ENCODE results near the gene ACTA2. TPM values are rescaled to one million over a fixed set of nuclear protein-coding genes. Genes with fewer than 3 reads are reported as not detected.
A peak's percentile ranks its signal among the peaks of the same experiment; 100 is the strongest.

ACTA2 gene
- 0.61 and 1.3 TPM in 2 replicates for total RNA-seq (2014; rRNA removed; shearing (Covaris generic); ENCODE audit: low replicate concordance)

GRCh38 chr10:88952647-88953111, at the start of gene ACTA2:
TSS of gene ACTA2 (minus strand) at chr10:88952773. CDS start at chr10:88948930, 3,843 bp downstream.
- no peak for DNase-seq
- no peak within 1 kb of the TSS for H3K9ac ChIP-seq (ENCODE audit: low read length)

DNA sequence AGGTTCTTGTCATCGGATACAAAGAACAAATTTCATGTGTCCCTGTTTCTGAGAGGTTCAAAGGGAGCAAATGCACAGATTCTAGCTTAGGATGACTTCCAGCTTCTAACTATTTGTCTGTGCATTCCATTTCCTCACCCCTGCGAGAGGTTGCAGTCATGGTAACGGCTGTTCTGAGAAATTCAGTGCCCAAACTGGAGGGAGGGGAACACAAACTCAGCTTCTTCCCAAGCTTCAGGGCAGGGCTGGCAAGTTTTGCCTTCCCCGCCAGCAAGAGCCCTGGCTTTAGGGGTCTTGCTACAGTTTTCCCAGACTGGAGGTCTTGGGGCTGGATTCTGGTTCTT, 49.1 kb upstream of the ACTA2 start:
- Histone ChIP-seq H2AFZ (ENCODE audit: low read length) (no peak overlapping the region), H3K36me3 (ENCODE audit: insufficient read depth, low read length) (peaks cover 10% of the 10 kb centered on the region), H3K4me2 (ENCODE audit: low read depth, low read length, poor library complexity, severe bottlenecking) (peak overlapping the region; percentile 62), H3K27ac (ENCODE audit: low read length) (peak overlapping the region; percentile 82), H3K4me1 (ENCODE audit: low read length) (peaks cover 72% of the 10 kb centered on the region), H3K9me3 (ENCODE audit: low read length) (no peaks in the 10 kb centered on the region), H3K79me2 (ENCODE audit: low read length) (peaks cover 79% of the 10 kb centered on the region), H3K27me3 (ENCODE audit: low read length) (no peaks in the 10 kb centered on the region), H4K20me1 (ENCODE audit: insufficient read depth, low read depth, low read length) (no peaks in the 10 kb centered on the region), H3K4me3 (ENCODE audit: low read length) (no peak overlapping the region), H3K9ac (ENCODE audit: low read length) (peak overlapping the region; percentile 49; the same call in 1 of the 2 replicates), H3K9me2 (replicated peaks; ENCODE audit: insufficient read depth, low read length) (no peaks in the 10 kb centered on the region)
- peak; percentile 42 for DNase-seq

More at GRCh38 chr10:88952647-88953111, at the start of gene ACTA2:
- Histone ChIP-seq H3K27me3 (ENCODE audit: low read length) (no peaks in the 10 kb centered on the region), H3K79me2 (ENCODE audit: low read length) (no peaks in the 10 kb centered on the region), H4K20me1 (ENCODE audit: insufficient read depth, low read depth, low read length) (no peaks in the 10 kb centered on the region), H3K9me2 (replicated peaks; ENCODE audit: insufficient read depth, low read length) (no peaks in the 10 kb centered on the region), H3K4me3 (ENCODE audit: low read length) (no peak within 1 kb of the TSS), H3K27ac (ENCODE audit: low read length) (no peak within 1 kb of the TSS), H2AFZ (ENCODE audit: low read length) (no peak within 1 kb of the TSS), H3K36me3 (ENCODE audit: insufficient read depth, low read length) (no peaks in the 10 kb centered on the region), H3K4me1 (ENCODE audit: low read length) (no peaks in the 10 kb centered on the region), H3K9me3 (ENCODE audit: low read length) (no peaks in the 10 kb centered on the region), H3K4me2 (ENCODE audit: low read depth, low read length, poor library complexity, severe bottlenecking) (no peak within 1 kb of the TSS)

DNA sequence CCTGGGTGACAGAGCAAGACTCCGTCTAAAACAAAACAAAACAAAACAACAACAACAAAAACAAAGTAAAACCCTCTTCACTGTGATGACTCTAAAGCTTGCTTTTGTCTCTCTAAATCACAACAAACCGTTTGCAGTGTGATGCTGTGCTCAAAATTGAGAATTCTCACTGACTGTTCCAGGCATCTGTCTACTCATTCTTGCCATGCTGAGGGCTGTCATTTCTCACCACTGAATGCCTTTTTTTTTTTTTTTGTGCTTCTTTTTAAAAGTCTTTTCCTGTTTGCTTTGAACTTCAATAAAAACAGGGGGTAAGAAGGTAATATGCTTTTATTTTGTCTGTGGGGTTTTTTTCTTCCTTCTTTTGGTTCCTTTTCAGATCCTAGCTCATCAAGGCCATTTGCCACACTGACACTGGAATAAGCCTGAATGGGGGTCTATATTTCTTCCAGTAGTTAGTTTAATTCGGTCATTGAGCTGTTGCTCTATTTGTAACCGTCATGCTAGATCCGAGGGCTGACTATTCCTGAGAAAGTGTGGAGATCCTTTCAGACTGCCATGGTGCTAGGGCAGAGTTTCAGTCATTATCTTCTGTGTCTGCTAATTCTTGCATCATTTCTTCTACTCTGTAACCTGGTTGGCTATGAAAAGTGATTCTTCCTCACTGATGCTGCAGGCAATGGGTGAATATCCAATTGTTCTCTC, 48.6 kb upstream of the ACTA2 start:
- Histone ChIP-seq H3K36me3 (ENCODE audit: insufficient read depth, low read length) (peaks cover 10% of the 10 kb centered on the region), H4K20me1 (ENCODE audit: insufficient read depth, low read depth, low read length) (no peaks in the 10 kb centered on the region), H3K79me2 (ENCODE audit: low read length) (peaks cover 79% of the 10 kb centered on the region), H3K9me2 (replicated peaks; ENCODE audit: insufficient read depth, low read length) (no peaks in the 10 kb centered on the region), H3K4me2 (ENCODE audit: low read depth, low read length, poor library complexity, severe bottlenecking) (peak overlapping the region; percentile 62), H3K9me3 (ENCODE audit: low read length) (no peaks in the 10 kb centered on the region), H3K9ac (ENCODE audit: low read length) (peak overlapping the region; percentile 49), H3K4me3 (ENCODE audit: low read length) (no peak overlapping the region), H3K27ac (ENCODE audit: low read length) (peak overlapping the region; percentile 82), H3K4me1 (ENCODE audit: low read length) (peaks cover 77% of the 10 kb centered on the region), H3K27me3 (ENCODE audit: low read length) (no peaks in the 10 kb centered on the region), H2AFZ (ENCODE audit: low read length) (no peak overlapping the region)
- no peak for DNase-seq

DNA sequence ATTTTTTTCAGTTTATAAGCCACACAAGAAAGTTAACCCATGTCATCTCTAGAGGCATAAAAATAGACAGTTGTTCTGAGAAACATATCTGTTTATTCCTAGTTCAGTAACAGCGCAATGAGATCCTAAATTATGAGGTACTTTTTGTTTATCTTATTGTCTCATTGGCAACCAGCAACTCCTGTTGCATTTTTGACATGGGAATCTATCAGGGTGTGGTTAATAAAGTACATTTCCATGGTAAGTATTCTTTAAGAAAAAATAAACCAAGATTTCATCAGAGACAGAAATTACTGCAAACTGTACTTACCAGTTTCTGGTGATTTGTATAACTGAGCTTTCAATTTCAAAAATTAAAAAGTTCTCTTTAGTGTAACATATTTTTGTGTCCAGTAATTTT, 47.1 kb upstream of the ACTA2 start:
- peak overlapping the region; percentile 46 for H3K4me3 ChIP-seq (ENCODE audit: low read length)
- H3K36me3 ChIP-seq (ENCODE audit: insufficient read depth, low read length), result peaks cover 8% of the 10 kb centered on the region
- no peaks in the 10 kb centered on the region for H3K9me3 ChIP-seq (ENCODE audit: low read length)
- peak overlapping the region; percentile 82 for H3K27ac ChIP-seq (ENCODE audit: low read length)
- peak; percentile 52 for DNase-seq
- no peaks in the 10 kb centered on the region for H3K27me3 ChIP-seq (ENCODE audit: low read length)
- H4K20me1 ChIP-seq (ENCODE audit: insufficient read depth, low read depth, low read length), result no peaks in the 10 kb centered on the region
- H3K9me2 ChIP-seq (replicated peaks; ENCODE audit: insufficient read depth, low read length), result no peaks in the 10 kb centered on the region
- H2AFZ ChIP-seq (ENCODE audit: low read length), result no peak overlapping the region
- peaks cover 89% of the 10 kb centered on the region for H3K79me2 ChIP-seq (ENCODE audit: low read length)
- peak overlapping the region; percentile 62 for H3K4me2 ChIP-seq (ENCODE audit: low read depth, low read length, poor library complexity, severe bottlenecking)
- H3K9ac ChIP-seq (ENCODE audit: low read length), result peak overlapping the region; percentile 49
- H3K4me1 ChIP-seq (ENCODE audit: low read length), result peaks cover 92% of the 10 kb centered on the region

DNA sequence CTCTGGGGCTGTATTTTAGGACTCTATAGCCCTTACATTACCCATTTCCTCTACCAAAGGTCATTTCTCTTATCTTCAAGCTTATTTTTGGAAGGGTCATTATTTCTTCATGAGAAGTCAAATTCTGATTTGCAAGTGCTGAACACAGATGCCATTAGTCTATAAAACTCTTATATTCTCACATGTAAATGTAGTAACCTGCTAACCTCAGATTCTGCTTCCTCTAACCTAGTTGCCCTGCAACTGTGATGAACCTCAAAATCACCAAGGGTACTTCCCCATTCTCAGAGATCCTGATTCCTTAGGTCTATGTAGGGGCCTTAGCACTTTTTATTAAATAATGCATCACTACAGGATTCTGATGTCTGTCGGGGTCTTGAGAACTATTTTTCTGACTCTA, 44.4 kb upstream of the ACTA2 start:
- Histone ChIP-seq H3K4me3 (ENCODE audit: low read length) (0 out of 2 replicates have a peak overlapping the region, but pooled peaks have one; percentile 23), H3K9ac (ENCODE audit: low read length) (peak overlapping the region; percentile 26; the same call in 1 of the 2 replicates), H3K79me2 (ENCODE audit: low read length) (peaks cover 91% of the 10 kb centered on the region), H3K9me2 (replicated peaks; ENCODE audit: insufficient read depth, low read length) (no peaks in the 10 kb centered on the region), H3K4me1 (ENCODE audit: low read length) (peaks cover 94% of the 10 kb centered on the region), H4K20me1 (ENCODE audit: insufficient read depth, low read depth, low read length) (no peaks in the 10 kb centered on the region), H3K36me3 (ENCODE audit: insufficient read depth, low read length) (no peaks in the 10 kb centered on the region), H3K27ac (ENCODE audit: low read length) (peak overlapping the region; percentile 99), H3K4me2 (ENCODE audit: low read depth, low read length, poor library complexity, severe bottlenecking) (peak overlapping the region; percentile 85), H2AFZ (ENCODE audit: low read length) (no peak overlapping the region), H3K9me3 (ENCODE audit: low read length) (no peaks in the 10 kb centered on the region), H3K27me3 (ENCODE audit: low read length) (no peaks in the 10 kb centered on the region)
- peak; percentile 86 for DNase-seq

- Histone ChIP-seq H4K20me1 (ENCODE audit: insufficient read depth, low read depth, low read length) (no peaks in the 10 kb centered on the region), H3K4me3 (ENCODE audit: low read length) (peak overlapping the region; percentile 40; the same call in 1 of the 2 replicates), H2AFZ (ENCODE audit: low read length) (no peak overlapping the region), H3K4me2 (ENCODE audit: low read depth, low read length, poor library complexity, severe bottlenecking) (peak overlapping the region; percentile 85), H3K9ac (ENCODE audit: low read length) (peak overlapping the region; percentile 46), H3K27ac (ENCODE audit: low read length) (peak overlapping the region; percentile 99), H3K36me3 (ENCODE audit: insufficient read depth, low read length) (no peaks in the 10 kb centered on the region), H3K27me3 (ENCODE audit: low read length) (no peaks in the 10 kb centered on the region), H3K9me2 (replicated peaks; ENCODE audit: insufficient read depth, low read length) (no peaks in the 10 kb centered on the region), H3K79me2 (ENCODE audit: low read length) (peaks cover 84% of the 10 kb centered on the region), H3K4me1 (ENCODE audit: low read length) (peaks cover 78% of the 10 kb centered on the region), H3K9me3 (ENCODE audit: low read length) (no peaks in the 10 kb centered on the region)
- no peak for DNase-seq
These were observed 42.7 kb upstream of the ACTA2 start for GRCh38 chr10:88995156-88995876.

DNA sequence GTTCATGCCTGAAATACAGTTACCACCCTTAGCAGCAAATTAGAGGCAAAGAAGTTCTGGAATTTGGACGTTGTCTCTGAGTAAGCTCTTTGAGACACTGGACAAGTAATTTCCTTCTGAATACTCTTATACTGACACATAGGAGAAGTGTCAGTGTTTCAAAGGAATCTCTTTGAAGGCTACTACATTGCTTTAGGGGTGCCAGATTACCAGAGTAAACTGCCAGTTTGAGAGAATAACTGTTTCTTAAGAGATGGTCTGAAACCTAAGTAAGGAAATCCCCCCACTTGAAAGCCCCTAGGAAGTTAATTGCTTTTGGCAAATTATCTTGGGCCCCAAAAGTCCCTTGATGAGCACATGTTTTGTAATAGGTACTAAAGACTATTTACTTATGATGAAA, 41.4 kb upstream of the ACTA2 start:
- peak; percentile 48 for DNase-seq
- no peaks in the 10 kb centered on the region for H3K27me3 ChIP-seq (ENCODE audit: low read length)
- H3K9me3 ChIP-seq (ENCODE audit: low read length), result no peaks in the 10 kb centered on the region
- H3K9ac ChIP-seq (ENCODE audit: low read length), result peak overlapping the region; percentile 98
- H3K4me2 ChIP-seq (ENCODE audit: low read depth, low read length, poor library complexity, severe bottlenecking), result peak overlapping the region; percentile 85
- peak overlapping the region; percentile 99 for H3K27ac ChIP-seq (ENCODE audit: low read length)
- H3K4me1 ChIP-seq (ENCODE audit: low read length), result peaks cover 78% of the 10 kb centered on the region
- peaks cover 72% of the 10 kb centered on the region for H3K79me2 ChIP-seq (ENCODE audit: low read length)
- H4K20me1 ChIP-seq (ENCODE audit: insufficient read depth, low read depth, low read length), result no peaks in the 10 kb centered on the region
- H2AFZ ChIP-seq (ENCODE audit: low read length), result no peak overlapping the region
- H3K4me3 ChIP-seq (ENCODE audit: low read length), result peak overlapping the region; percentile 92
- H3K9me2 ChIP-seq (replicated peaks; ENCODE audit: insufficient read depth, low read length), result no peaks in the 10 kb centered on the region
- no peaks in the 10 kb centered on the region for H3K36me3 ChIP-seq (ENCODE audit: insufficient read depth, low read length)

- Histone ChIP-seq H3K27me3 (ENCODE audit: low read length) (no peaks in the 10 kb centered on the region), H3K9me3 (ENCODE audit: low read length) (no peaks in the 10 kb centered on the region), H3K4me2 (ENCODE audit: low read depth, low read length, poor library complexity, severe bottlenecking) (peak overlapping the region; percentile 85), H3K4me3 (ENCODE audit: low read length) (peak overlapping the region; percentile 92), H3K4me1 (ENCODE audit: low read length) (peaks cover 76% of the 10 kb centered on the region), H3K9me2 (replicated peaks; ENCODE audit: insufficient read depth, low read length) (no peaks in the 10 kb centered on the region), H2AFZ (ENCODE audit: low read length) (no peak overlapping the region), H3K27ac (ENCODE audit: low read length) (peak overlapping the region; percentile 99), H3K9ac (ENCODE audit: low read length) (peak overlapping the region; percentile 98), H4K20me1 (ENCODE audit: insufficient read depth, low read depth, low read length) (no peaks in the 10 kb centered on the region), H3K79me2 (ENCODE audit: low read length) (peaks cover 64% of the 10 kb centered on the region), H3K36me3 (ENCODE audit: insufficient read depth, low read length) (no peaks in the 10 kb centered on the region)
- DNase-seq, result peak; percentile 44
These were observed 40.5 kb upstream of the ACTA2 start for GRCh38 chr10:88992921-88993524.
